IPS-15b (cell line): ENCODE results near the gene TEX101.

Source experiments
- H3K27me3 ChIP-seq: one replicate; pipeline ENCODE4 v1.6.1; 2013; ENCODE audit warnings: low read length; ENCODE audit not compliant: control insufficient read depth, insufficient read depth
- H3K36me3 ChIP-seq: one replicate; pipeline ENCODE4 v1.6.1; 2013; ENCODE audit warnings: low read length; ENCODE audit not compliant: control insufficient read depth, insufficient read depth
- H3K4me1 ChIP-seq: one replicate; pipeline ENCODE4 v1.6.1; 2013; ENCODE audit warnings: mild to moderate bottlenecking, low read length; ENCODE audit not compliant: control insufficient read depth, insufficient read depth
- H3K4me3 ChIP-seq: one replicate; pipeline ENCODE4 v1.5.1; 2013; ENCODE audit warnings: low read depth, low read length
- H3K9ac ChIP-seq: one replicate; pipeline ENCODE4 v1.6.1; 2013; ENCODE audit warnings: low read depth, mild to moderate bottlenecking, low read length
- H3K9me3 ChIP-seq: one replicate; pipeline ENCODE4 v1.6.1; 2013; ENCODE audit warnings: mild to moderate bottlenecking, low read length; ENCODE audit not compliant: control insufficient read depth, insufficient read depth

The TEX101 gene

GRCh38 chr19:43467276-43467675 is 52.6 kb downstream of the TEX101 start:
- H3K4me1 ChIP-seq, result peaks cover 5% of the 10 kb centered on the region
- H3K9ac ChIP-seq, result no peak overlapping the region
- H3K4me3 ChIP-seq, result no peak overlapping the region
- H3K27me3 ChIP-seq, result peaks cover 17% of the 10 kb centered on the region
- H3K9me3 ChIP-seq, result no peaks in the 10 kb centered on the region
- no peaks in the 10 kb centered on the region for H3K36me3 ChIP-seq

- no peak overlapping the region for H3K4me3 ChIP-seq
- no peaks in the 10 kb centered on the region for H3K36me3 ChIP-seq
- no peaks in the 10 kb centered on the region for H3K9me3 ChIP-seq
- H3K4me1 ChIP-seq, result peaks cover 5% of the 10 kb centered on the region
- peaks cover 17% of the 10 kb centered on the region for H3K27me3 ChIP-seq
- H3K9ac ChIP-seq, result no peak overlapping the region
These were observed 53.0 kb downstream of the TEX101 start for GRCh38 chr19:43467730-43468129.
